GM18858 (cell line): ENCODE results near the gene ZNF280D.

Source experiments
- ATAC-seq: cut with Tn5 transposase; IDR thresholded peaks from one replicate; pipeline ENCODE4 v1.9.1; 2021; ENCODE audit not compliant: unreplicated experiment

The ZNF280D gene

GRCh38 chr15:56653787-56654186, 79.5 kb downstream of the ZNF280D start:
- no peak for ATAC-seq

DNA sequence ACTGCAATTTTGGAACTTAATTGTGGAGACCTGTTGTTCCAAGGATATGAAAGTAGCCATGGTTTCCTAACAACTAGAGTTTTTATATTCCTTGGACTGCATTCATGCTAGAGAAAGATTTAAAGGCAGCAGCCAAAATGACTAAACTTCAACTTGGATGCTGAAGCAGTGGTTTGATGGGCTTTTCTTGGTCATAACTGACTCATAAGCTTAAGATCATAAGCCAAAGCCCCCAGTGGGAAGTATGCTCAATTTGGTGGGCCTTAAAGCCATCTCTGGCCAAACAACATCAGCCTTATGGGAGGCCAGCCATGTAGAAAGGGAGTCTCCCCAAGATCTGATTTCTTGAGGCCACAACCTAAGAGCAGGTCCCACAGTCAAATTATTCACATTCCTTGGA, 80.2 kb downstream of the ZNF280D start:
- no peak for ATAC-seq

DNA sequence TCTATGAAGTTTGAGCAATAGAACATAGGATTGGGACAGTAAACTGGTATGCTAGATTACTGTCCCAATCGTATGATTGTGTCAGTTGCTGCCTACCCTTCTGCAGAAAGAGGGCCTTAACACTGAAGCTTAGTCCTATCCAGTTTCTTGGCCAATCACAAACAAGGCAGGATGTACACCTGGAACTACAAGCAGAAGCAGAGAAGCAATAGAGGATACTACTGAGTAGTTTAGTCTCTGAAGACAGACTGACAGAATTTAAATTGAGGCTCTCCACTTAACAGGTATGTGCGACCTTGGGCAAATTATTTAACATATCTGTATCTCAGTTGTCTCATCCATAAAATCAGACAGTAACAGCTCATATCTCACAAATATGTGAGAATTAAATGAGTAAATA, 85.0 kb downstream of the ZNF280D start:
- no peak for ATAC-seq

DNA sequence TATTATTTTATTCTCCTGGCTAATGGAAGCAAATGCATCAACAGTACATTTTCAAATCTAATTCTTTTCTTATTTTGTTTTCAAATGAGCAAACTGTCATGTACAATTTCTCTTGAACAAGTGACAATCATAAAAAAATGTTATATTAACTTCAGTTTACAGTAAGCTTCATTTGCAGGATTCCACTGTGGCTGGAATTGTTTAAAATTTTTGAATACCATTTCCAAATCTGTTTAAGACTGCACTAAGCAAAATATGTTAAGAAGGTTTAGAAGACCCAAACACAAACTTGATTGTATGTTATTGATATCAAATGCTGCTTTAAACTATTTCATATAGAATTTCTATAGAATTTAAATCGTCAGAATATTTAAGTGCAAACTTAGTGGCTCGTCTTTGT, 92.8 kb downstream of the ZNF280D start:
- no peak for ATAC-seq

DNA sequence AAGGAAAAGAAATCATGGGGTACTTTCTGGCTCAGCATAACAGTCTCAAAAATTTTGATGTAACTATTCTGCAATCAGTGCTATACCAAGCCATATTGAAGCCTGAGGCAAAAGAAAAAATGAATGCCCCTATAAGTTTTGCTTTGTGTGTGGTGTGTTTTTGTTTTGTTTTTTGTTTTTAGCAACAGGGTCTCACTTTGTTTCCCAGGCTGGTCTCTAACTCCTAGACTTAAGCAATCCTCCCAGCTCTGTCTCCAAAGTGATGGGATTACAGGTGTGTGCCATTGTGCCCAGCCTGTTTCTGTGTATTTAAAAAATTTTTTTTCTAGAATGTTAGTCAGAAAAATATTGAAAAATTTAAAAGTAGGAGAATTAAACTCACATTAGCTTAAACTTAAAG, 93.2 kb downstream of the ZNF280D start:
- ATAC-seq, result no peak

DNA sequence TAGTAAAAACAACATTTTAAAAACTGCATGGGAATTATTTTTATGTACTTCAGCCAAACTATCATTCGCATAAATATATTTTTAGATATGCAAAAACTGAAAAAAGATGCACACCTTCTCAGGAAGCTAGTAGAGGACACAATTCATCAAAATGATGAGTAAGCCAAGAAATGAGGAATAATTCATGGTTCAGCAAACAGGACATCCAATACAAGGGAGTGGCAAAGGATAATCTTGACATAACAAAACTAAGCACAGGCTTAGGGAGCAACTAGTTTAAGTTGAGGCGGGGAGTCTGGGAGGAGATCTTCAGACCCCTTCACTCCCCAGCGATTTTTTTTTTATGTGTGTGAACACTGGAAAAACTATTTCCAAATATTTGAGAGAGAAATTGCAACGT, 93.7 kb downstream of the ZNF280D start:
- ATAC-seq, result no peak

- no peak for ATAC-seq
Measured at GRCh38 chr15:56631765-56632164, 101.5 kb downstream of the ZNF280D start.

GRCh38 chr15:56628893-56629532, 104.3 kb downstream of the ZNF280D start:
- no peak for ATAC-seq

DNA sequence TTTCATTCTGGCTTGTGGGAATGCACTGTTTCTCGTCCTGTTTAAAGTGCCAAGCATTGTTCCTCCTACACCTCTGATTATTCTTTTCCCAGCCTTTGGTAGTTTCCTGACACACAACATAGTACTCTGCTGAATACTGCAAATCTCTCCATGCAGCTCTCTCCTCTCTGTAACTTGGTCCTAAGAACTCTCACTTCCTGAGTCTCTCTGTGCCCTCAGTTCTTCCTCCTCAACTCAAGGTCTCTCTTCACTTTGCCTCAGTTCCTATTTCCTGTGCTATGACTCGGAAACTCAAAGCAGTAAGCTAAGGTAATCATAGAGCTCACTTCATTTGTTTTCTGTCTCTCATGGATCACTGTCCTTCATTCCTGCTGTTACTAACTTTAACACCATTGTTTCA, 113.4 kb downstream of the ZNF280D start:
- ATAC-seq, result no peak

DNA sequence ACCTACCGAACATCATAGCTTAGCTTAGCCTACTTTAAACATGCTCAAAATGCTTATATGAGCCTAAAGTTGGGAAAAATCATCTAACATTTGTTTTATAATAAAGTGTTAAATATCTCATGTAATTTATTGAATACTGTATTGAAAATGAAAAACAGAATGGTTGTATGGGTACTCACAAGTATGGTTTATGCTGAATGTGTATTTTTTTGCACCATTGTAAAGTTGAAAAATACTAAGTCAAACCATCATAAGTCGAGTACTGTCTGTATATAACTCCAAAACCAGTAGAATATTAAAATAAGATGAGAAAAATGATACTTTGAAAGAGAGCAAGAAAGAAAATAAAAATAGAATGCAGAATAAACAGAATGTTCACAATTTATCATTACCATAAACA, 115.7 kb downstream of the ZNF280D start:
- ATAC-seq, result no peak

GRCh38 chr15:56616551-56616950, 116.8 kb downstream of the ZNF280D start:
- ATAC-seq, result no peak

DNA sequence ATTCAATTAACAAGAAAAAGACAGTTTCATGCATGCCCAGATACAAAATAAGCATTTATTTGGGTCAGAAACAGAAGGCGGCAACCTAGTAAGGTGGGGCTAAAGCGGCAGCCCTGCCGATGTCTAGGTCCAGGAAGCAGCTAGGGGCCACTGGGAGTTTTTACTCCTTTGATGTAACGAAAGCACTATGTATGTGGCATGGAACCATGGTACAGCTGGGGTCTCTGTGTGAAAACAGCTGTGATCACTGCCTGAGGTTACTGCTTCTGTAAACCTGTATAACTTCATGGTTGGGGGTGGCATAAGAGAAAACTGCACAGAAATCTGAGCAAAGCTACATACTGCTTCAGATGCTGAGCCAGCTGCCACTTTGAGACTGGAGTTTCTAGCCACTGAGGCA, 119.5 kb downstream of the ZNF280D start:
- ATAC-seq, result no peak

DNA sequence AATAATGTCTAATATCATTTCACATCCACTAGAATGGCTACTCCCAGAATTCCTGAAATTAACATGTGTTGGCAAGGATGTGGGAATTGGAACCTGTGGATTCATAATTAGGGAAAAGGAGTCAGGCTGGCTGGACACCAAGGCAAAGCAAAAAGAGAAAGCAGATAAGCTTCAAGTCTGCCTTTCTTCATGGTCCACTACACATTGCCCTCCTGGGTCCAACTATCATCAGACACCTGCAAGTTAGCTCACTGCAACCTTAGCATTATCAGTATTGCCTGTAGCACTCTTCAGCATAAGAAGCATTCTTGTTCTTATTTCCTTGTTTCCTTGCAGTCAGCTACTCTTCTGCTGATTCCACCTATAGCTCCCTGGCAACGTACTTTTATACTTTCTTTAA, 124.3 kb downstream of the ZNF280D start:
- ATAC-seq, result no peak

GRCh38 chr15:56608140-56608778, 125.0 kb downstream of the ZNF280D start:
- peak; percentile 93 for ATAC-seq

DNA sequence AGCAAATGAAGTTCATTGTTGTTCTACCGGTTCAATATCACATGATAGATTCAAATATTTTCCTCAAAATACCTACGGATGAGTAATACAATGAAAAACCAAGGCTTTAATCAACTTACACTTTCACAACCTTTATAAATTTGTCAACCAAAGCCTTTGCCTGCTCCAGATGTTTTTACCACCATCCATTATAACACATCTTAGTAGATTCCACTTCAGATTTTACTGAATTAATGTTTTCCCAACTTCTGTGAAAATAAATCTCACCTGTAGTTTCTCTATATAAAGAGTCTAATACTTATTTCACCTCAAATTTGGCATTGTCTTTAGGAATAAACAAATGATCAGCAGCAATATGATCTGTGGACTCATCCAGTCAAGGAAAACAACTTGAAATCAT, 131.1 kb downstream of the ZNF280D start:
- no peak for ATAC-seq

DNA sequence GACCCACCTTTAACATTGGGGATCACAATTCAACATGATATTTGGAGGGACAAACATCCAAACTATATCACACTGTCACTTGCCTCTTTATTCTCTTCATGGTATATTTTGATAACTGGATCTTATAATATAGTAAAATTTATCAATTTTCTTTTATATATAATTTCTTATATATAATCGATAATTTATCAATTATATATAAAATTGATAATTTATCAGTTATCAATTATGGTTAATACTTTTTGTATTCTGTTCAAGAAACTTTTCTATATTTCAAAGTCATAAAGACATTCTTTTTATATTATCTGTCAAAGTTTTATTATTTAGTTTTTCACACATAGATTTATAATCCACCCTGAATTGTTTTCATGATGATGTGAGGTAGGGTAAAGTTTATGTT, 132.9 kb downstream of the ZNF280D start:
- ATAC-seq, result no peak

DNA sequence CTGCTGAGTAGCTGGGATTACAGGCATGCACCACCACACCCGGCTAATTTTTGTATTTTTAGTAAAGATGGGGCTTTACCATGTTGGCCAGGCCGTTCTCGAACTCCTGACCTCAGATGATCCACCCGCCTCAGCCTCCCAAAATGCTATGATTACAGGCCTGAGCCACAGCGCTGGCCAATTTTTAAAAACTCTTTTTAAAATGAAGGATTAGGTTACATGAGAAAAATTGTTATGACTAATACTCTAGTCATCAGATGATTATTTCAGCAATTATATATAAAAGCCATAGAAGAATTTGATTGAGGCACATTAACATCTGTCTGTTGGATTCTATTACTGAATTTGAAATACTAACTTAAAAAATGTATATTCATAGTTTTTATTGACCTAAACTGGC, 134.3 kb downstream of the ZNF280D start:
- no peak for ATAC-seq

GRCh38 chr15:56587686-56588085, 145.6 kb downstream of the ZNF280D start:
- ATAC-seq, result no peak

DNA sequence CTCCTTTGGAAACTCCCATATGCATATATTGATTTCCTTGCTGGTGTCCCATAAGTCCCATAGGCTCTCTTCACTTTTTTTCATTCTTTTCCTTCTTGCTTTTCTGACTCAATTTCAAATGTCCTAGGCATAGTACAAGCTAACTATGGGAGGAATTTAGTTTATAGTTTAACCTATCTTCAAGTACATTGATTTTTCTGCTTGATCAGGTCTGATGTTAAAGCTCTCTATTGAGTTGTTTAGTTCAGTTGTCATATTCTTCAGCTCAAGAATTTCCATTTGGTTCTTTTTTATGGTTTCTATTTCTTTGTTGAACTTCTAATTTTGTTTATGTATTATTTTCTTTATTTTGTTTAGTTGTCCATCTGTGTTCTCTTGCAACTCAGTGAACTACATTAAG, 147.1 kb downstream of the ZNF280D start:
- no peak for ATAC-seq

DNA sequence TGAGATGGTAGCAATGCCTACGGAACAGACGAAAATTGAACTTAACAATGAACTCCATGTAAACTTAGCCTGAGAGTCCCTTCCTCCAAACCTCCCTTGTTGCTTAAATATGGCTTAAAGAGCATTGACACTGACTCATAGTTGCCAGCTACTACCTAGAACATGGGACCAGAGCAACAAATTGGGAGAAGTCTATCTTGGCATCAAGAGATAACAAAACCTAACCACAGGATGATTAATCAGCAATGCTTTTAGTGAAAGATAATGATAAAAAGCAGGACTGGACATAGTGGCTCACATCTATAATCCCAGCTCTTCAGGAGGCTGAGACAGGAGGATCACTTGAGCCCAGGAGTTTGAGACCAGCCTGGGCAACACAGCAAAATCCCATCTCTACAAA, 150.5 kb downstream of the ZNF280D start:
- ATAC-seq, result no peak
